OCI-LY3 (cell line): ENCODE results near the gene XXYLT1.

Experiments
- EZH2phosphoT487 ChIP-seq: fragments of 200-600 bp; shearing (Covaris generic); IDR thresholded peaks from 2 replicates; pipeline ENCODE4 v1.6.1; 2018; ENCODE audit warnings: antibody characterized with exemption, mixed run types, low read depth
- TF ChIP-seq, protein P1 (sequence below): fragments of 200-600, 300-600 bp; sonication (generic); IDR thresholded peaks from 2 replicates; pipeline ENCODE4 v1.5.1; 2014; ENCODE audit warnings: antibody characterized with exemption, low read length, low read depth

DNA sequence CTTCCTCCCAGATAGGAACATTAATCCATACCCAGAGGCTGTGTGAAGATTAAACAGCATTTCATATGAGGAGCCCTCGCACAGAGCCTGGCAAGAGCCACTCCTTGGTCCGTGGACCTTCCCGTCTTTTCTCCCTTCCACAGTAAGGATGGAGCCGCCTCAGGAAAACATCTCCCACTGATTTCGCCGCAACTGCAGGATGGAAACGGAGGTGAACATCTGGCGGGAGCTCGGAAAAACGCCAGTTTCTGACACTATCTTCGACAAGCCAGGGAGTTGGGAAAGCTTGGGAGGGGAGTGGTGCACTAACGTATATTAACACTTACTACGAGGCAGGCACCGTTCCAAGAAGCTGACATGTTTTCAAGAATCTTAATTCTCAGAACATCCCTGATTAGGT, 157.9 kb downstream of the XXYLT1 start:
- TF ChIP-seq, protein P1, sequence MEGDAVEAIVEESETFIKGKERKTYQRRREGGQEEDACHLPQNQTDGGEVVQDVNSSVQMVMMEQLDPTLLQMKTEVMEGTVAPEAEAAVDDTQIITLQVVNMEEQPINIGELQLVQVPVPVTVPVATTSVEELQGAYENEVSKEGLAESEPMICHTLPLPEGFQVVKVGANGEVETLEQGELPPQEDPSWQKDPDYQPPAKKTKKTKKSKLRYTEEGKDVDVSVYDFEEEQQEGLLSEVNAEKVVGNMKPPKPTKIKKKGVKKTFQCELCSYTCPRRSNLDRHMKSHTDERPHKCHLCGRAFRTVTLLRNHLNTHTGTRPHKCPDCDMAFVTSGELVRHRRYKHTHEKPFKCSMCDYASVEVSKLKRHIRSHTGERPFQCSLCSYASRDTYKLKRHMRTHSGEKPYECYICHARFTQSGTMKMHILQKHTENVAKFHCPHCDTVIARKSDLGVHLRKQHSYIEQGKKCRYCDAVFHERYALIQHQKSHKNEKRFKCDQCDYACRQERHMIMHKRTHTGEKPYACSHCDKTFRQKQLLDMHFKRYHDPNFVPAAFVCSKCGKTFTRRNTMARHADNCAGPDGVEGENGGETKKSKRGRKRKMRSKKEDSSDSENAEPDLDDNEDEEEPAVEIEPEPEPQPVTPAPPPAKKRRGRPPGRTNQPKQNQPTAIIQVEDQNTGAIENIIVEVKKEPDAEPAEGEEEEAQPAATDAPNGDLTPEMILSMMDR, result no peak
- no peak for TF ChIP-seq EZH2phosphoT487
